Measurements from ENCODE around the gene PWP1. TPM values are rescaled to one million over a fixed set of nuclear protein-coding genes. Genes with fewer than 3 reads are reported as not detected.

The PWP1 gene
- total and polyA plus RNA-seq, 2 experiments from 2014 or later: 110 to 211 TPM

GRCh38 chr12:107646436-107646835 lies 39.2 kb upstream of the PWP1 start:
- no peak for DNase-seq (ENCODE audit: low spot score)
- Histone ChIP-seq H3K27ac (ENCODE audit: low read depth) (peak overlapping the region; percentile 90), H3K36me3 (ENCODE audit: insufficient read depth) (no peaks in the 10 kb centered on the region), H4K20me1 (replicated peaks; ENCODE audit: insufficient read depth) (no peaks in the 10 kb centered on the region), H3K4me2 (peak overlapping the region; percentile 21; the same call in 1 of the 2 replicates), H2AFZ (peak overlapping the region; percentile 28; the same call in 1 of the 2 replicates), H3K79me2 (replicated peaks; ENCODE audit: insufficient read depth) (no peaks in the 10 kb centered on the region), H3K4me3 (peak overlapping the region; percentile 12; the same call in 1 of the 2 replicates), H3K9me2 (ENCODE audit: insufficient read depth) (no peaks in the 10 kb centered on the region), H3K27me3 (ENCODE audit: insufficient read depth) (no peaks in the 10 kb centered on the region), H3K4me1 (ENCODE audit: insufficient read depth) (peaks cover 16% of the 10 kb centered on the region), H3F3A (replicated peaks; ENCODE audit: low read depth) (peaks cover 11% of the 10 kb centered on the region; the same call in 1 of the 2 replicates)
- Mint-ChIP-seq H3K4me3 (no peak overlapping the region; the same call in 1 of the 3 replicates), H3K9me3 (no peaks in the 10 kb centered on the region), H3K27ac (peak overlapping the region; percentile 92), H3K27me3 (ENCODE audit: insufficient read depth, low read depth, poor library complexity) (peaks cover 5% of the 10 kb centered on the region), H3K4me1 (peaks cover 27% of the 10 kb centered on the region), H3K36me3 (ENCODE audit: low read depth) (peaks cover 3% of the 10 kb centered on the region; the same call in 2 of the 3 replicates)
- TF ChIP-seq EZH2phosphoT487 (IDR thresholded peaks at IDR 0.05; ENCODE audit: unreplicated experiment) (no peak), NANOG (IDR thresholded peaks at IDR 0.05; ENCODE audit: borderline replicate concordance) (no peak), REST (IDR thresholded peaks at IDR 0.05; ENCODE audit: unreplicated experiment) (no peak), JUNB (IDR thresholded peaks at IDR 0.05; ENCODE audit: unreplicated experiment) (no peak), STAT1 (IDR thresholded peaks at IDR 0.05; ENCODE audit: unreplicated experiment) (no peak), CTCF (conservative IDR thresholded peaks at IDR 0.05; ENCODE audit: low read depth in 2 of 2) (no peak), ZNF114 (CRISPR knock-in tag; IDR thresholded peaks at IDR 0.05) (no peak)
- no peak for ATAC-seq

- Mint-ChIP-seq H3K4me1 (peaks cover 43% of the 10 kb centered on the region), H3K9me3 (no peaks in the 10 kb centered on the region), H3K27me3 (ENCODE audit: insufficient read depth, low read depth, poor library complexity) (peaks cover 10% of the 10 kb centered on the region), H3K4me3 (no peak overlapping the region), H3K36me3 (ENCODE audit: low read depth) (no peaks in the 10 kb centered on the region; the same call in 2 of the 3 replicates), H3K27ac (no peak overlapping the region)
- peaks cover 24% of the 10 kb centered on the region for H3K4me1 ChIP-seq (ENCODE audit: insufficient read depth)
- H3K27me3 ChIP-seq (ENCODE audit: insufficient read depth): no peaks in the 10 kb centered on the region
- H3K36me3 ChIP-seq (ENCODE audit: insufficient read depth): no peaks in the 10 kb centered on the region
- H3F3A ChIP-seq (replicated peaks; ENCODE audit: low read depth): peaks cover 11% of the 10 kb centered on the region; the same call in 1 of the 2 replicates
- no peak overlapping the region for H3K4me2 ChIP-seq
- no peak for DNase-seq (ENCODE audit: low spot score)
- H2AFZ ChIP-seq: no peak overlapping the region
- no peak for ATAC-seq
- H3K4me3 ChIP-seq: no peak overlapping the region
- H3K27ac ChIP-seq (ENCODE audit: low read depth): no peak overlapping the region
- H3K9me2 ChIP-seq (ENCODE audit: insufficient read depth): no peaks in the 10 kb centered on the region
- no peaks in the 10 kb centered on the region for H3K79me2 ChIP-seq (replicated peaks; ENCODE audit: insufficient read depth)
- H4K20me1 ChIP-seq (replicated peaks; ENCODE audit: insufficient read depth): no peaks in the 10 kb centered on the region
- TF ChIP-seq POLR2AphosphoS5 (IDR thresholded peaks at IDR 0.05; ENCODE audit: low read depth) (no peak), CREB1 (CRISPR knock-in tag; IDR thresholded peaks at IDR 0.05; ENCODE audit: low read depth) (no peak), ZNF331 (CRISPR knock-in tag; IDR thresholded peaks at IDR 0.05; ENCODE audit: low read depth) (no peak), EZH2phosphoT487 (IDR thresholded peaks at IDR 0.05; ENCODE audit: unreplicated experiment) (no peak), REST (IDR thresholded peaks at IDR 0.05; ENCODE audit: unreplicated experiment) (no peak), JUNB (IDR thresholded peaks at IDR 0.05; ENCODE audit: unreplicated experiment) (no peak), ZNF114 (CRISPR knock-in tag; IDR thresholded peaks at IDR 0.05) (no peak), STAT1 (IDR thresholded peaks at IDR 0.05; ENCODE audit: unreplicated experiment) (no peak), ETS1 (IDR thresholded peaks at IDR 0.05) (no peak), CTCF (conservative IDR thresholded peaks at IDR 0.05; ENCODE audit: low read depth in 2 of 2) (no peak)
Measured at GRCh38 chr12:107649661-107650061, 35.9 kb upstream of the PWP1 start.

Data from GM23338 (cell line).